Thyroid gland (tissue), 4 donors: Measurements from ENCODE around the gene TXNDC2.
A peak's percentile ranks its signal among the peaks of the same experiment; 100 is the strongest.

ENCODE experiments used
- POLR2A ChIP-seq, 2 donors: fragments of 450-650 bp; IDR thresholded peaks; one replicate each; pipeline ENCODE4 v1.6.1; 2017; ENCODE audit warnings: antibody characterized with exemption in 2 of 2, mild to moderate bottlenecking in 2 of 2, moderate library complexity in 1 of 2
- TF ChIP-seq, protein P1 (sequence below), 6 experiments: fragments of 200-600 bp in 3 of 6; fragments of 450-650 bp in 3 of 6; sonication (generic) in 3 of 6; IDR thresholded peaks; one replicate each; pipeline ENCODE4 v1.5.1; 2016 to 2019; ENCODE audit warnings: antibody characterized with exemption in 6 of 6, mild to moderate bottlenecking in 2 of 6, inconsistent platforms in 1 of 6, moderate library complexity in 1 of 6

DNA sequence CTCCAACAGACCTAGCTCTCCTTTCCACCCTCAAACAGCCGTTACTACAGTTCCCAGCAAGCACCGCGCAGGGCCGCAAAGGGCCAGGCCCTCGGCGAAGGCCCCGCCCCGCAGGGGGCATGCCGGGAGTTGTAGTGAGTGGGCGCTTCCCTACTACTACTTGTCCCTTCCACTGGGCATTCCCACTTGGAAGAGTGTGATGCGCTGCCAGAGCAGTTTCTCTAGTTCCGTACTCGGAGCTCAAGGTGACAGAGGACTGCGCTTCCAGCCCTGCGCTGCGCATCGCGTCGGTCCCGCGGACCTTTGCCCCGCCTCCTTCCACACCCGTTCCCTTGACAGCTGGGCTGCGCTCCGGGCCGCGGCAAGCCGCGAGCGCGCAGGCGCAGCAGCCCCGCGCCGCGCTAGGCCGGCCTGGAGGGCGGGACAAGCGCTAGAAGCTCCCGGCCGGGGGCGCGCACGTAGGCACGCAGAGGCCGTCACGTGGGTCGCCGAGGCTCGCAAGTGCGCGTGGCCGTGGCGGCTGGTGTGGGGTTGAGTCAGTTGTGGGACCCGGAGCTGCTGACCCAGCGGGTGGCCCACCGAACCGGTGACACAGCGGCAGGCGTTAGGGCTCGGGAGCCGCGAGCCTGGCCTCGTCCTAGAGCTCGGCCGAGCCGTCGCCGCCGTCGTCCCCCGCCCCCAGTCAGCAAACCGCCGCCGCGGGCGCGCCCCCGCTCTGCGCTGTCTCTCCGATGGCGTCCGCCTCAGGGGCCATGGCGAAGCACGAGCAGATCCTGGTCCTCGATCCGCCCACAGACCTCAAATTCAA lies 28.0 kb downstream of the TXNDC2 start, which contains the start of gene VAPA:
- TF ChIP-seq, protein P1, sequence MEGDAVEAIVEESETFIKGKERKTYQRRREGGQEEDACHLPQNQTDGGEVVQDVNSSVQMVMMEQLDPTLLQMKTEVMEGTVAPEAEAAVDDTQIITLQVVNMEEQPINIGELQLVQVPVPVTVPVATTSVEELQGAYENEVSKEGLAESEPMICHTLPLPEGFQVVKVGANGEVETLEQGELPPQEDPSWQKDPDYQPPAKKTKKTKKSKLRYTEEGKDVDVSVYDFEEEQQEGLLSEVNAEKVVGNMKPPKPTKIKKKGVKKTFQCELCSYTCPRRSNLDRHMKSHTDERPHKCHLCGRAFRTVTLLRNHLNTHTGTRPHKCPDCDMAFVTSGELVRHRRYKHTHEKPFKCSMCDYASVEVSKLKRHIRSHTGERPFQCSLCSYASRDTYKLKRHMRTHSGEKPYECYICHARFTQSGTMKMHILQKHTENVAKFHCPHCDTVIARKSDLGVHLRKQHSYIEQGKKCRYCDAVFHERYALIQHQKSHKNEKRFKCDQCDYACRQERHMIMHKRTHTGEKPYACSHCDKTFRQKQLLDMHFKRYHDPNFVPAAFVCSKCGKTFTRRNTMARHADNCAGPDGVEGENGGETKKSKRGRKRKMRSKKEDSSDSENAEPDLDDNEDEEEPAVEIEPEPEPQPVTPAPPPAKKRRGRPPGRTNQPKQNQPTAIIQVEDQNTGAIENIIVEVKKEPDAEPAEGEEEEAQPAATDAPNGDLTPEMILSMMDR (IDR thresholded peaks at IDR 0.05): no peak
- TF ChIP-seq POLR2A (IDR thresholded peaks at IDR 0.05): peak; percentile 91 to 97
